ENCODE data around the gene CCL14.

The CCL14 gene

GRCh38 chr17:35968520-35969054 lies 17.9 kb downstream of the CCL14 start:
- DNase-seq (ENCODE audit: low read depth), result no peak
- TF ChIP-seq CTCF (IDR thresholded peaks at IDR 0.05; ENCODE audit: low read length, missing control alignments), result no peak
- no peak overlapping the region for H3K4me3 ChIP-seq (replicated peaks; ENCODE audit: low read depth, low read length)

DNA sequence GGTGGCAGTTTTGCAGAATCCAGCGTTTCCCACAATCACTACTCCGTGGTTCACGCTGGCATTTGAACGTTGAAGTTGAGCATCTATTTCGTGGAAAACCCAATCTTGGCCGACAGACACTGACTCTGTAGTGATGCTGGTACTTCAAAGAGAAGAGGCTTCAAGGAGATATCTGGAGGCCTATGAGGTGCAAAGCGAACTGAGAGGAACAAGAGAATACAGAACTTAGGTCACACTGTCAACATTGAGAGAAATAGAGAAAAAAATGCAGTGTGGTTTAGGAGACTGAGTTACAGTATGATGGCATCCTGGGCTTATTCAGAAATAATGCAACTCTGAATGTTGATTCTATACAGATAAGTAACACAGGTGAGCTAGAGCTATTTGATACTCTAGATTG lies 21.3 kb downstream of the CCL14 start:
- DNase-seq (ENCODE audit: low read depth), result no peak
- TF ChIP-seq CTCF (IDR thresholded peaks at IDR 0.05; ENCODE audit: low read length, missing control alignments), result no peak
- H3K4me3 ChIP-seq (replicated peaks; ENCODE audit: low read depth, low read length), result no peak overlapping the region

GRCh38 chr17:35963663-35964062 lies 22.9 kb downstream of the CCL14 start:
- TF ChIP-seq CTCF (IDR thresholded peaks at IDR 0.05; ENCODE audit: low read length, missing control alignments), result no peak

GRCh38 chr17:35953720-35954119 lies 32.8 kb downstream of the CCL14 start:
- TF ChIP-seq CTCF (IDR thresholded peaks at IDR 0.05; ENCODE audit: low read length, missing control alignments), result no peak
- DNase-seq (ENCODE audit: low read depth), result no peak
- H3K4me3 ChIP-seq (replicated peaks; ENCODE audit: low read depth, low read length), result no peak overlapping the region

More at GRCh38 chr17:35963663-35964062, 22.9 kb downstream of the CCL14 start:
- no peak for DNase-seq (ENCODE audit: low read depth)
- H3K4me3 ChIP-seq (replicated peaks; ENCODE audit: low read depth, low read length), result no peak overlapping the region

DNA sequence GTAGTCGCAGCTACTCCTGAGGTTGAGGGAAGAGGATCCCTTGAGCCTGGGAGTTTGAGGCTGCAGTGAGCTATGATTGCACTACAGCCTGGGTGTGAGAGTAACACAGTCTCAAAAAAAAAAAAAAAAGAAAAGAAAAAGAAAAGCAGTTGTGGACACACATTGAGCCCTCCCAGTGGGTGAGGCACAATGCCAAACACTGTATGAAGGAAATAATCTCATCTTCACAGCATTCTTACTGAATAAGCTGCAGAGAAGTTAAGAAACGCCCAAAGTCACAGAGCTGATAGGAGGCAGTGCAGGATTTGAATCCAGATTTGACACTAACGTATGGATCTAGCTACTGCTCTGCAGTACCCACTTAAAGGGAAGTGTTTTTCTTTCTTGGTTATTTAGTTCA lies 37.1 kb downstream of the CCL14 start:
- no peak for TF ChIP-seq CTCF (IDR thresholded peaks at IDR 0.05; ENCODE audit: low read length, missing control alignments)
- DNase-seq (ENCODE audit: low read depth), result no peak

DNA sequence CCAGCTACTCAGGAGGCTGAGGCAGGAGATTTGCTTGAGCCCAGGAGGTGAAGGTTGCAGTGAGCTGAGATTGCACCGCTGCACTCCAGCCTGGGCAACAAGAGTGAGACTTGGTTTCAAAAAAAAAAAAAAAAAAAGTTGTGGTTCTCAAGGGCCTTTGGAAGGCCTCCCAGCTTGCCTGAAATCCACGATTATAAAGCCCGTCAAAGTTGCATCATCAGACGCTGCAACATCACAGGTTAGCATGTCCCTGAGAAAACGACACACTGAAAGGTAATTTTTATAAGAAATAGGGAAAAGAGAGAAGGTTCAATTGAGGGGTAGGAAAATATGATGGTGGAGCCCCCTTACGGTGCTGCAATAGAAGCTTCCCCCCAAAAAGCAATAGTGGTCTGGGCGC lies 38.4 kb downstream of the CCL14 start:
- TF ChIP-seq CTCF (IDR thresholded peaks at IDR 0.05; ENCODE audit: low read length, missing control alignments), result no peak
- no peak for DNase-seq (ENCODE audit: low read depth)
- no peak overlapping the region for H3K4me3 ChIP-seq (replicated peaks; ENCODE audit: low read depth, low read length)

More for the DNA sequence above, 37.1 kb downstream of the CCL14 start:
- H3K4me3 ChIP-seq (replicated peaks; ENCODE audit: low read depth, low read length), result no peak overlapping the region

- peak; percentile 52 for DNase-seq (ENCODE audit: low read depth)
- peak overlapping the region; percentile 2 for H3K4me3 ChIP-seq (replicated peaks; ENCODE audit: low read depth, low read length)
- peak; percentile 87 for TF ChIP-seq CTCF (IDR thresholded peaks at IDR 0.05; ENCODE audit: low read length, missing control alignments)
Measured at GRCh38 chr17:35947156-35947585, 39.4 kb downstream of the CCL14 start.
